Dermis microvascular lymphatic vessel endothelial cell (primary cell): Measurements from ENCODE around the gene ZNF462. TPM values are rescaled to one million over a fixed set of nuclear protein-coding genes. Genes with fewer than 3 reads are reported as not detected.

Source experiments
- DNase-seq, 2 donors: peaks; one replicate each; pipeline versions ENCODE4 v3.0.0 to v3.0.0-alpha.2; 2010; ENCODE audit warnings: low read depth in 2 of 2
- total RNA-seq: library from RNA; depleted of rRNA; stranded (reverse); fragments of >200 nt; gene quantifications from 2 replicates; pipeline ENCODE4 v1.2.1, GENCODE V29; 2014

Gene ZNF462
- total RNA-seq, 1 donor from 2014 or later, result 4.9 TPM

GRCh38 chr9:107051392-107051791, 188.4 kb downstream of the ZNF462 start:
- no peak for DNase-seq

DNA sequence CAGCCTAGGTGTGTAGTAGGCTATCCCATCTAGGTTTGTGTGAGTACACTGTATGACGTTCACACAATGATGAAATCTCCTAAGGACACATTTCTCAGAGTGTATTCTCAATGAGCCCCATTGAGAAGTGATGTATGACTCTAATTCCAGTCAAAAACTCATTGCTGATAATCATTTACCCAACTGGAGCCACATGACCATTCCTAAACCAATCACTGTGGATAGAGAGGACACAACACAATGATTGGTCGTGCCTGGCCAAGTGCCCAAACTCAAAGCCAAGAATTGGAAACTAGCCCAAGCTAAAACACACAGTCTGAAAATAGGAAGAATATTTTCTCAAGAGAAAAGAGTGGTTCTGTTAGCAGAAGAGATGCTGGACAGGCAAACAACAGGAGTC, 191.2 kb downstream of the ZNF462 start:
- DNase-seq, result no peak

- DNase-seq, result no peak
Measured at GRCh38 chr9:107059220-107059619, 196.3 kb downstream of the ZNF462 start.

DNA sequence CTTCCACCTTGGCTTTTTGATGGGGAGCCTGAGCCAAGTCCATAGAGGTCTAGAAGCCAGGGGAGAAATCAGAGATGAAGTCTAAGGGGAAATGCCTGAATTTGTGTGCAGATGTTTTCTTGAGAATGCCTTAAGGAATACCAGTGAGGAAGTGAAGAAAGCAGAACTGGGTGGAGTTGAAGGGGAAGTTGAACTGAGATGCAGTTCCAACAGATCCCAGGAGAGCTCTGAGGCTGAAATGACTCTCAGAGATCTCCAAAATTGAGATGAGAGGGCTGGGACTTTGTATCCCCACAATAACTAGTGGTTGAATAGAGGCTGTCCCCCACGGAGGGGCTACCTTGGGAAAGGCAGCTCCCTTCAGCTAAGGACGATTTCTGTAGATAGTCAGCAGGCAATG, 197.1 kb downstream of the ZNF462 start:
- DNase-seq, result no peak
